Aorta (tissue), 5 donors: ENCODE results near the gene PKIG. TPM values are rescaled to one million over a fixed set of nuclear protein-coding genes. Genes with fewer than 3 reads are reported as not detected.
"Not testable (repeated sequence)": the region's sequence is repeated elsewhere in the genome, so short reads cannot be mapped to it uniquely, and the experiment has no call there.

Experiments used
- ATAC-seq: fragments of 200-7000 bp; cut with Tn5 transposase; one replicate; pipeline ENCODE4 v1.9.1; 2022; ENCODE audit warnings: moderate library complexity; ENCODE audit not compliant: low FRiP score
- DNase-seq, 2 donors: peaks; one replicate each; pipeline ENCODE4 v3.0.0-alpha.2; 2020
- H3K27ac ChIP-seq, 2 donors: one replicate each; pipeline ENCODE4 v1.5.1; 2013; ENCODE audit warnings: low read length in 2 of 2, mild to moderate bottlenecking in 2 of 2, moderate library complexity in 2 of 2, control low read depth in 1 of 2, inconsistent platforms in 1 of 2, low read depth in 1 of 2
- H3K27me3 ChIP-seq, 2 donors: one replicate each; pipeline ENCODE4 v1.6.1; 2013; ENCODE audit warnings: control low read depth in 1 of 2, low read length in 1 of 2, mild to moderate bottlenecking in 1 of 2, moderate library complexity in 1 of 2; ENCODE audit not compliant: insufficient read depth in 2 of 2, control insufficient read depth in 1 of 2
- H3K36me3 ChIP-seq, 2 donors: one replicate each; pipeline ENCODE4 v1.6.1; 2013; ENCODE audit warnings: control low read depth in 1 of 2, low read length in 1 of 2, mild to moderate bottlenecking in 1 of 2; ENCODE audit not compliant: insufficient read depth in 2 of 2, control insufficient read depth in 1 of 2
- H3K4me1 ChIP-seq, 2 donors: one replicate each; pipeline ENCODE4 v1.6.1; 2013; ENCODE audit warnings: low read length in 2 of 2, control low read depth in 1 of 2, mild to moderate bottlenecking in 1 of 2, moderate library complexity in 1 of 2; ENCODE audit not compliant: insufficient read depth in 2 of 2, control insufficient read depth in 1 of 2
- H3K4me3 ChIP-seq, 2 donors: one replicate each; pipeline ENCODE4 v1.5.1; 2013; ENCODE audit warnings: low read length in 2 of 2, control low read depth in 1 of 2, mild to moderate bottlenecking in 1 of 2
- H3K9me3 ChIP-seq: one replicate; pipeline ENCODE4 v1.6.1; 2013; ENCODE audit warnings: mild to moderate bottlenecking, low read length; ENCODE audit not compliant: control insufficient read depth
- WGBS, 2 donors: extraction: QIAGEN DNeasy Blood & Tissue Kit; methylation state at CpG; one replicate each; pipeline ENCODE4 v1.1.7; 2013; 5-methylcytosine and 5-hydroxymethylcytosine counted together
- intact Hi-C, 2 donors: fragments of 100-400 bp; cut with DNase I; formaldehyde crosslinking; loops; one replicate each; pipeline versions ENCODE4 v1.14.2 to v1.15.0; 2022
- polyA plus RNA-seq, 2 donors: library from polyadenylated mRNA; stranded (reverse); fragments of 200-250 nt; gene quantifications; one replicate each; pipeline ENCODE4 v1.2.3, GENCODE V29; 2013
- total RNA-seq, 2 donors: library from RNA; stranded (reverse); fragmentation: NEBNext Ultra II Directional; extraction: Animal tissue kit (Norgen Biotek cat#: 25700); gene quantifications; one replicate each; pipeline ENCODE4 v1.2.1, GENCODE V29; 2021
- donor health status: healthy with polysubstance abuse.
- donor health status: Bipolar disorder and iron deficiency.
- donor health status: DM: no; HTN: no; CAD: no.
- donor health status: DM: no; HTN: no; CAD: no.
- donor health status: DM: yes; HTN: yes; CAD: no.

PKIG gene
- total and polyA plus RNA-seq, 4 donors, result 80.9 to 247 (median 137) TPM

DNA sequence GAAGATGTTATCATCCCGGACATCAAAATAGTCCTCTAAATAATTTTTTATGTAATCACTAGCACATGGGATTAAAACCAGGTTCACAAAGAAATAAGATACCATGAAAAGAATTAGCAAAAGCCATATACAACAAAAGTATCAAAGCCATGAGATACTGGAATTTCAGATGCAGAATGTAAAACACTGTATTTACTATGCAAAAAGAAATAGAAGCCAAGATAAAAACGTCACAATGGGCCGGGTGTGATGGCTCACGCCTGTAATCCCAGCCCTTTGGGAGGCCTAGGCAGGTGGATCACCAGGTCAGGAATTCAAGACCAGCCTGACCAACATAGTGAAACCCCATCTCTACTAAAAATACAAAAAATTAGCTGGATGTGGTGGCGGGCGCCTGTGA, 21.6 kb upstream of the PKIG start:
- intact Hi-C loops, DNase-seq, H3K27me3 ChIP-seq, H3K4me1 ChIP-seq, H3K27ac ChIP-seq, H3K9me3 ChIP-seq, H3K36me3 ChIP-seq, H3K4me3 ChIP-seq, ATAC-seq: not testable (repeated sequence)
- 90 to 95% methylated on average over 6 of the region's 6 CpGs for WGBS, 2 donors

DNA sequence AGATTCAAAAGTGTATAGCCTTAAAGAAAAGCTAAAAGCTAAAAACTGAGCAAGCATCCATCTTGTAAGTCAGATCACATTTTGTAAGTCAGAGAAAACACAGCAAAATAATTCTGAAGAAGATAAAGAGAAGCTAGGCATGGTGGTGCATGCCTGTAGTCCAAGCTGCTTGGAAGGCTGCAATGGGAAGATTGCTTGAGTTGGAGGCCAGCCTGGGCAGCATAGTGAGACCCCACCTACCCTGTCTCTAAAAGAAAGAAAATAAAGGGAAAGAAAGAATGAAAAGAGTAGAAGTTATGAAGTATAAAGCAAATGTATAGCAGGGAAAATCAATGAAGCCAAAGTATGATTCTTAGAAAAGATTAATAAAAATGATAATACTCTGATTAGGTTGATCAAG, 20.5 kb upstream of the PKIG start:
- H3K9me3 ChIP-seq, result no peaks in the 10 kb centered on the region
- DNase-seq, result no peak
- intact Hi-C loops, result no loop called here
- ATAC-seq, result no peak
- H3K4me1 ChIP-seq, result no peaks in the 10 kb centered on the region
- no peak overlapping the region for H3K4me3 ChIP-seq
- no peaks in the 10 kb centered on the region for H3K27me3 ChIP-seq
- no peak overlapping the region for H3K27ac ChIP-seq
- H3K36me3 ChIP-seq, result no peaks in the 10 kb centered on the region

GRCh38 chr20:44566018-44566417, 16.4 kb upstream of the PKIG start:
- no peak overlapping the region for H3K27ac ChIP-seq
- intact Hi-C loops, result no loop called here
- H3K4me1 ChIP-seq, result no peaks in the 10 kb centered on the region
- no peaks in the 10 kb centered on the region for H3K36me3 ChIP-seq
- DNase-seq (no peak), ATAC-seq (no peak)
- WGBS, 2 donors, result 97 to 98% methylated on average over 3 of the region's 3 CpGs
- H3K4me3 ChIP-seq, result no peak overlapping the region
- H3K9me3 ChIP-seq, result no peaks in the 10 kb centered on the region
- H3K27me3 ChIP-seq, result no peaks in the 10 kb centered on the region

DNA sequence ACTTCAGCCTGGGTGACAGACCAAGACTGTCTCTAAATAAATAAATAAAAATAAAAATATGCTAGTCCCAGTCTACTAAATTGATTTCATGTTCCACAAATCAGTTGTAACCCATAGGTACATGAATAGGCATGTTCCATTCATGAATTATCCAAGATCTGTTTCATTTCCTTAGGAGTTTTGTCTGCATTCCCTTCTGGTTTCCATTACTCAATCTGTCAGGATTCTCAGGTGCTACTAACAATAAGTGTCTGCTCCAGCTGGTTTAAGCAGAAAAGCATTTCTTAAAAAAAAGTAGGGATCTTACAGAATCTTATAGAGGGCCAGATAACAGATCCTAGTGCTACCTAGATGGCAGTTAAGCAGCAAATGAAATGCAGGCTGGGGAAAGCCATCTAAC, 15.6 kb upstream of the PKIG start:
- no peaks in the 10 kb centered on the region for H3K9me3 ChIP-seq
- H3K4me1 ChIP-seq, result no peaks in the 10 kb centered on the region
- H3K36me3 ChIP-seq, result no peaks in the 10 kb centered on the region
- H3K27me3 ChIP-seq, result no peaks in the 10 kb centered on the region
- no peak overlapping the region for H3K4me3 ChIP-seq
- ATAC-seq (no peak), DNase-seq (no peak)
- intact Hi-C loops, result no loop called here
- H3K27ac ChIP-seq, result no peak overlapping the region

DNA sequence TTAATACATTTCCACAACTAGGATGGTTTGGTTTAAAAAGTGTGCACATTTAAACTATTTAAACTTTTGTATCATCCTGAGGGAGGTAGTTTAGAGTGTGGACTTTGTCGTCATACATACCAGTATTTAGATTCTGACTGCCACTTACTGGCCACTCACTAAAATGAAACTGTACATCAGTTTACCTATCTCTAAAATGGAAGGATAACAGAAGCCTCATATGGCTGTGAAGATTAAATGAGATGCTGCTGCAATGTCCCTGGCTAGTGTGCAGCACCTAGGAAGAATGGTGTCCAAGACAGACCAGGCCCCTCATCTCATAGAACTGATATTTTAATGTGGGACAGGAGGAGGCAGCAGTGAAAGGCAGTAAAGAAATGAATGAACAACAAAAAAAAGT, 12.0 kb upstream of the PKIG start:
- 94% methylated on average over 1 of the region's 1 CpG for WGBS, 2 donors
- H3K36me3 ChIP-seq, result no peaks in the 10 kb centered on the region
- no peak overlapping the region for H3K4me3 ChIP-seq
- intact Hi-C loops, result loop anchor here in 1 of 2 donors (5.0 kb wide), 1 partner anchor 48 kb away; the partner anchor contains the start of gene SERINC3
- DNase-seq (no peak), ATAC-seq (no peak)
- no peak overlapping the region for H3K27ac ChIP-seq
- no peaks in the 10 kb centered on the region for H3K4me1 ChIP-seq
- H3K27me3 ChIP-seq, result no peaks in the 10 kb centered on the region
- H3K9me3 ChIP-seq, result no peaks in the 10 kb centered on the region

DNA sequence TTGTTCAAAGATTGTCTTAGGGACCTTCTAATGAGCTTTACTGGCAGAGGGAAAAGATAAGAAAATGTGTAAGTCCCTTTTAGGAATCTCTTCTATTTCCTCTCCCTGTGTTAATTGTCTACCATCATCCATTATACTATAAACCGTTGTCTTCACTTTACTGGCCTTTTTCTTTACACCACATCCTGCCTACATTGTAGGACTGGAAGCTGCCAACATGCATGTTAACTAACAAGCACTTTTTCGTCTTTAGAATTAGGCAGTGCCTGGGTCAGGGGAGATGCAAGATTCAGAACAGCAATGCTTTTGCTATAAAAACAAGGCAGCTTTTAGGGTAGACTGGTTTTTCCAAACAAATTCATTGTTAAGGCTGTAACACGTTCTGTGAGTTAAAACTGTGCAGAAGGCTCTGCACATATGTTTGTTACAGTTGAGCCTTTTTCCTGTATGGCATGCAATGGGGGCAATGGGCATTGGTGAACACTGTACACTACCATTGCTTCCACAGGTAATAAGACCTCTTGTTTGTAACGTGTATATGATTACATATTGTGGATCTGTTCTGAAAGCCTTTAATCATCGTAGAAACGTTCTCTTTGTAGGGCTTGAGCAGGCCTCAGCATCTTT, 10.9 kb upstream of the PKIG start:
- no peak overlapping the region for H3K27ac ChIP-seq
- no peak for ATAC-seq
- H3K4me3 ChIP-seq, result no peak overlapping the region
- intact Hi-C loops, result loop anchor here in 1 of 2 donors (5.0 kb wide), 1 partner anchor 49 kb away; the partner anchor contains the start of gene SERINC3
- no peaks in the 10 kb centered on the region for H3K9me3 ChIP-seq
- H3K27me3 ChIP-seq, result no peaks in the 10 kb centered on the region
- no peaks in the 10 kb centered on the region for H3K36me3 ChIP-seq
- no peaks in the 10 kb centered on the region for H3K4me1 ChIP-seq
- 88 to 93% methylated on average over 6 of the region's 6 CpGs for whole genome bisulfite sequencing, 2 donors
- no peak for DNase-seq

- 18 to 19% methylated on average over 6 of the region's 6 CpGs for WGBS, 2 donors
- H3K27ac ChIP-seq, result peak overlapping the region; percentile 38 to 96
- H3K4me3 ChIP-seq, result no peak overlapping the region
- ATAC-seq (peak; percentile 70), DNase-seq (no peak)
- intact Hi-C loops, result loop anchor here in 1 of 2 donors (2.0 to 5.0 kb wide), 2 partner anchors 36 to 51 kb away; partner anchors contain the start of gene SERINC3
- no peaks in the 10 kb centered on the region for H3K4me1 ChIP-seq
- no peaks in the 10 kb centered on the region for H3K9me3 ChIP-seq
- H3K27me3 ChIP-seq, result no peaks in the 10 kb centered on the region
- H3K36me3 ChIP-seq, result no peaks in the 10 kb centered on the region
Measured at GRCh38 chr20:44572551-44573500, 9.6 kb upstream of the PKIG start.

DNA sequence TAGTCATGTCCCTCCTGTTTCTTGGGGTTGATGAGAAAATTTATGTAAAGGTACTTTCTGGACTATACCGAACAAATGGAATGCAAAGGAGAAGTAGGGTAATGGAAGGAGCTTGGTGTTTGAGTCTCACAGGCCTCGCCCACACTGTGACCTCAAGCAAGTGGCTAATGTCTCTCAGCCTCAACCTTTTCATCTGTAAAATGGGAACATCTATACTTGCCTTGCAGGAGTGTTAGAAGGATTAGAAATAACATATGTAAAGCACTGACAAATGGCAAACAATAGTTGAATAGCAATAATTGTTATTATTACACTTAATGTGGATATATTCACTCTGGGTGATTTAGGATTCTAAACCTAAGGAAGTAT, 8.9 kb upstream of the PKIG start:
- ATAC-seq (no peak), DNase-seq (no peak)
- 73 to 80% methylated on average over 2 of the region's 2 CpGs for WGBS, 2 donors
- Histone ChIP-seq H3K27ac (peak overlapping the region in 1 of 2 donors; percentile 86), H3K27me3 (no peaks in the 10 kb centered on the region), H3K4me1 (no peaks in the 10 kb centered on the region), H3K4me3 (no peak overlapping the region), H3K36me3 (no peaks in the 10 kb centered on the region), H3K9me3 (no peaks in the 10 kb centered on the region)
- intact Hi-C loops, result loop anchor here in 1 of 2 donors (2.0 to 5.0 kb wide), 2 partner anchors 35 to 51 kb away; partner anchors contain the start of gene SERINC3
